Measurements from ENCODE around the gene RNF112. TPM values are rescaled to one million over a fixed set of nuclear protein-coding genes. Genes with fewer than 3 reads are reported as not detected.

Gene RNF112
- polyA plus RNA-seq, 3 donors: 0.57 TPM; not detected in 2

GRCh38 chr17:19424934-19425868 lies 14.2 kb downstream of the RNF112 start:
- no peak overlapping the region for H3K4me3 ChIP-seq (replicated peaks in 1 of 3; ENCODE audit: low read depth in 2 of 3, low read length in 3 of 3)
- TF ChIP-seq CTCF (IDR thresholded peaks at IDR 0.05): no peak
- H3K79me2 ChIP-seq (ENCODE audit: insufficient read depth, low read length): no peaks in the 10 kb centered on the region
- no peaks in the 10 kb centered on the region for H4K20me1 ChIP-seq (ENCODE audit: insufficient read depth, low read length)
- Mint-ChIP-seq H3K27me3 (ENCODE audit: low read depth in 3 of 3) (peaks cover 3 to 21% (median 12%) of the 10 kb centered on the region in 3 donors), H3K9me3 (peaks cover 0 to 3% (median 0%) of the 10 kb centered on the region in 7 donors), H3K36me3 (no peaks in the 10 kb centered on the region), H3K4me1 (no peaks in the 10 kb centered on the region), H3K27ac (no peak overlapping the region), H3K4me3 (no peak overlapping the region)
- H3K27me3 ChIP-seq (ENCODE audit: control insufficient read depth in 2 of 2, insufficient read depth in 2 of 2, low read length in 2 of 2): no peaks in the 10 kb centered on the region
- DNase-seq: no peak
- H3K9ac ChIP-seq (ENCODE audit: insufficient read depth, low read length, poor library complexity, severe bottlenecking): no peak overlapping the region
- intact Hi-C loops (cut with micrococcal nuclease): no loop called here
- H2AFZ ChIP-seq (ENCODE audit: insufficient read depth, low read depth, low read length, poor library complexity, severe bottlenecking): no peak overlapping the region
- no peaks in the 10 kb centered on the region for H3K36me3 ChIP-seq (replicated peaks in 1 of 2; ENCODE audit: control insufficient read depth in 1 of 2, insufficient read depth in 2 of 2, low read length in 2 of 2)
- H3K4me2 ChIP-seq (replicated peaks; ENCODE audit: extremely low read depth, low read length, poor library complexity, severe bottlenecking): no peak overlapping the region
- no peaks in the 10 kb centered on the region for H3K4me1 ChIP-seq (ENCODE audit: control insufficient read depth in 1 of 2, insufficient read depth in 2 of 2, low read length in 2 of 2)
- H3K9me3 ChIP-seq (replicated peaks in 1 of 2; ENCODE audit: control insufficient read depth in 1 of 2, insufficient read depth in 1 of 2, low read length in 2 of 2): no peaks in the 10 kb centered on the region
- 96% methylated on average over 3 of the region's 8 CpGs for WGBS (ENCODE audit: insufficient coverage)
- no peak overlapping the region for H3K27ac ChIP-seq (ENCODE audit: low read depth in 1 of 2, low read length in 2 of 2)

- H4K20me1 ChIP-seq (ENCODE audit: insufficient read depth, low read length): no peaks in the 10 kb centered on the region
- H3K9me3 ChIP-seq (replicated peaks in 1 of 2; ENCODE audit: control insufficient read depth in 1 of 2, insufficient read depth in 1 of 2, low read length in 2 of 2): no peaks in the 10 kb centered on the region
- H3K4me1 Mint-ChIP-seq: no peaks in the 10 kb centered on the region
- H3K4me3 Mint-ChIP-seq: no peak overlapping the region
- peaks cover 0 to 3% (median 0%) of the 10 kb centered on the region in 7 donors for H3K9me3 Mint-ChIP-seq
- no peak for DNase-seq
- no peak overlapping the region for H3K4me2 ChIP-seq (replicated peaks; ENCODE audit: extremely low read depth, low read length, poor library complexity, severe bottlenecking)
- TF ChIP-seq CTCF (IDR thresholded peaks at IDR 0.05): no peak
- H3K36me3 Mint-ChIP-seq: no peaks in the 10 kb centered on the region
- no peaks in the 10 kb centered on the region for H3K36me3 ChIP-seq (replicated peaks in 1 of 2; ENCODE audit: control insufficient read depth in 1 of 2, insufficient read depth in 2 of 2, low read length in 2 of 2)
- no peak overlapping the region for H3K9ac ChIP-seq (ENCODE audit: insufficient read depth, low read length, poor library complexity, severe bottlenecking)
- H3K27ac Mint-ChIP-seq: no peak overlapping the region
- intact Hi-C loops (cut with micrococcal nuclease): no loop called here
- no peaks in the 10 kb centered on the region for H3K79me2 ChIP-seq (ENCODE audit: insufficient read depth, low read length)
- peaks cover 3 to 20% (median 16%) of the 10 kb centered on the region in 3 donors for H3K27me3 Mint-ChIP-seq (ENCODE audit: low read depth in 3 of 3)
- no peaks in the 10 kb centered on the region for H3K27me3 ChIP-seq (ENCODE audit: control insufficient read depth in 2 of 2, insufficient read depth in 2 of 2, low read length in 2 of 2)
- no peak overlapping the region for H3K27ac ChIP-seq (ENCODE audit: low read depth in 1 of 2, low read length in 2 of 2)
- H3K4me3 ChIP-seq (replicated peaks in 1 of 3; ENCODE audit: low read depth in 2 of 3, low read length in 3 of 3): no peak overlapping the region
- WGBS (ENCODE audit: insufficient coverage): 100% methylated on average over 1 of the region's 5 CpGs
- H3K4me1 ChIP-seq (ENCODE audit: control insufficient read depth in 1 of 2, insufficient read depth in 2 of 2, low read length in 2 of 2): no peaks in the 10 kb centered on the region
- H2AFZ ChIP-seq (ENCODE audit: insufficient read depth, low read depth, low read length, poor library complexity, severe bottlenecking): no peak overlapping the region
Observed at GRCh38 chr17:19426631-19427030, 15.6 kb downstream of the RNF112 start.
